Measurements from ENCODE around the gene TRABD2B.

The TRABD2B gene

DNA sequence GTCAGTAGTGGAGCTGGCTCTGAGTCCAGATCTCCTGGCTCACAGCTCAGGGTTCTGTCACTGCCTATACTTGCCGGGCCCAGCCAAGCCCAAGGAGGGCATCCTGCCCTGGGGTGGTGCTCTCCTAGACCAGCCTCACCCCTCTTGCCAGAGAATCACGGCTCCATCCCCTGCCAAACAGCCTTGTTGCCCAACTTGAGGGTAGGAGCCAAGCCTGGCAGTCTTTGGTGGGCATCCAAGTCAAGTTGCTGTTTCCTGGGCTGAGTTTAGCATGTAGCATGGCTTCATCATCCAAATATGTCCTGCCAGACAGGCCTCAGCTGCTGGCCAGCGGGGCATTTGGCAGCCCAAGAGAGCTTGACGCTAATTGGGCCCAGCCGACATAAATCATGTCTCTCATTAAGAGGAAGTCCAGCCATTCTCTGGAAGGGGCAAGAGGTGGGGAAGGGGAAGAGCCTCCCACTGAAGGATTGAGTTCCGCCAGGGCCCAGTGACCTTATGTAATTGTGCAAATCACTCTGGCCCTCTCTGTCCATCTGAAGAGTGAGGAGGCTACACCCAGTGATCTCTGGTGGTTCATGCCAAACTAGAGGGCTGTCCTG lies 22.6 kb upstream of the TRABD2B start:
- no peak for DNase-seq

DNA sequence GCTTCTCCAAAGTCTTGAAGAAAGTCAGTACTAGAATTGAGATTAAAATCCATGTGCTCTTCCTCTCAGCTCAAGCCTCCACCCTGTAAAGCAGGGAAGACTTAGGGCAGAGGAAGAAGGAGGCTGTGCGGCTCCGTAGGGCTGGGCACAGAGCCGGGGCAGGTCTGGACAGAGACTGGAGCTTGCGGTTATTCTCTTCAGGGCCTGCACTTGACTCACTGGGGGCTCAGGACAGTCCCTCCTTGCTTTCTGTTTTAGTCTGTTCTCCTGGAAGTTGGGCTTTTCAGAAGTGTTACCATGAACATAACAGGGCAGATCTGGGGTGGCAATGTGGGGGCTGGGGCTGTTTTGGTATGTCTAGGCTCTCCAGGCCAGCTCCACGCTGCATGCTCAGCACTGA lies 21.6 kb upstream of the TRABD2B start:
- no peak for DNase-seq

DNA sequence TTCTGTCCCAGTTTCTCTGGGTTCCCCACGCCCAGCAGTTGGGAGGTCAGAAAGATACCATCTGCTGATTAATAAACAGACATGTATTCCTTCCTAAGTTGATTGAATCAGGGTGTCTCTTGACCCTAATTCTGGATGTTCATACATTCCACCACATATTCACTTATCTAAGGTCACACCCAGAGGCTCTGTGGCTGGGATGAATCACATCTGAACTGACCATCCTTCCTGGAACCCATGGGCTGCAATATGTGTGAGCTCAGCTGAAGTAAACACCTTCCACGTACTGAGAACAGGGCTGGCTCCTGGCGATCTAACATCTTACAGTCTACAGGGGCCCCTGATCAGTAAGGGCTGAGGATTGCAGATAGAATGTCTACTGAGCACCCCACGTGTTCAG lies 20.5 kb upstream of the TRABD2B start:
- DNase-seq, result no peak

DNA sequence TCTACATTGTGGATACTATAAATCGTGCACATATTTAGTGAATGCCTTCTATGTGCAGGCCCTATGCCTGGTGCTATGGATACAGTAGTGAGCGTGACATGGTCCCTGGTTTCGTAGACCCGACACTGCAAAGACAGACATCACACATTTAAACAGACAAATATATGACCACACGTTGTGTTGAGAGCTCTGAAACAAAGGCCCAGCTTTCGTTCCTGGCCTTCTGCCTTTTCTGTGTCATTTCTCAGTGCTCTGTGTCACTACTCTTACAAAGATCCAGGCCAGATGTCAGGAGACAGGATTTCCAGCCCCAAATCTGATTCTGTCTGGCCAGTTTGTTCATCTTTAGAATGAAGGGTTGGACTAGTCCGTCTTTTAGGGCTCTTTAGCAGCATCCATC lies 19.3 kb upstream of the TRABD2B start:
- no peak for DNase-seq

DNA sequence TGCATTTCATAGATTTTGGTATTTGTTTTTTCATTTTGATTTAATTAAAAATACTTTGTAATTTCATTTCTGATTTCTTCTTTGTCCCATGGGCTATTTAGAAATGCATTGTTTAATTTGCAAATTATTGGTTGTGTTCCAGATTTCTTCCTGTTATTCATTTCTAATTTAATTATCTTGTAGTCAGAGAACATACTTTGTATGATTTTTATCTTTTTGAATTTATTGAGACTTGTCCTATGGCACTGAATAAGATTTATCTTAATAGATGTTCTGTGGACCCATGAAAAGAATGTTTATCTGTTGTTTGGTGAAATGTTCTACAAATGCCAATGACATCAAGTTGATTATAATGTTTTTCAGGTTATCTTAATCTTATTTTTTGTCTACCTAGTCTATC lies 16.1 kb upstream of the TRABD2B start:
- DNase-seq, result no peak

DNA sequence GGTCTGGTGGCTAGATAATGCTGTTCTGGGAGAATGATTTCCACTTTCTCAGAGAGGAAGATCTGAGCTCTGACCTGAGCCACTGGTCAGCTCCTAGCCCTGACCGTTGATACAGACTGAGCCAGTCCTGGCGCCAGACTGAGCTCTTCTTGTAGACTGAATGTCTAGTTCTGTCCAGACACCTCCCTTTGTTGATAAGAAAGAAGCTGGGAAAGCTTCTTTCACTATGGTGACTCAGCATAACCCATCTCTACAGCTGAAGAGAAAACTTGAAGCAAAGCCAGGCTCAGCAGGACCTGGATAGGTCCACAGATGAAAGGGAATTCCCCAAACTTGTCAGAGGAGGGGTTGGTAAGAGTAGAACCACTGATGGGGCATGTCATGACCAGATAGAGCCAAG lies 9.9 kb upstream of the TRABD2B start:
- DNase-seq, result no peak

DNA sequence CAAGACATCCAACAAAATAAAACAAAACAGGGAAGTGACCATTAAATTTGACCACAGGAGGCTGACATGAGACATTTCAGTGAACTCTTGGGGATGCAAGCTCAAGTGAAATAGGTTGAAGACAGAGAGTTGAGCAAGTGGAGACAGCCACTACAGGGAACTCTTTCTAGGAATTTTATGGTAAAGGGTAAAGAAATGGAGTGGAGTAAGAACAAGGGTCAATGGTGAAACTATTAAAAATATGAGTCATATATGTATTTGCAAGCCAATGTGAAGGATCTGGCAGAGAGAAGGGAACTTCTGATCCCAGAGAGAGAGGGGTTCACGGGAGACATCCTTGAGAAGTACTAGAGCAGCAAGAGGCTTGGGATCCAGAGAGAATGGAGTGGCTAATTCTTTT lies 9.1 kb upstream of the TRABD2B start:
- no peak for DNase-seq

DNA sequence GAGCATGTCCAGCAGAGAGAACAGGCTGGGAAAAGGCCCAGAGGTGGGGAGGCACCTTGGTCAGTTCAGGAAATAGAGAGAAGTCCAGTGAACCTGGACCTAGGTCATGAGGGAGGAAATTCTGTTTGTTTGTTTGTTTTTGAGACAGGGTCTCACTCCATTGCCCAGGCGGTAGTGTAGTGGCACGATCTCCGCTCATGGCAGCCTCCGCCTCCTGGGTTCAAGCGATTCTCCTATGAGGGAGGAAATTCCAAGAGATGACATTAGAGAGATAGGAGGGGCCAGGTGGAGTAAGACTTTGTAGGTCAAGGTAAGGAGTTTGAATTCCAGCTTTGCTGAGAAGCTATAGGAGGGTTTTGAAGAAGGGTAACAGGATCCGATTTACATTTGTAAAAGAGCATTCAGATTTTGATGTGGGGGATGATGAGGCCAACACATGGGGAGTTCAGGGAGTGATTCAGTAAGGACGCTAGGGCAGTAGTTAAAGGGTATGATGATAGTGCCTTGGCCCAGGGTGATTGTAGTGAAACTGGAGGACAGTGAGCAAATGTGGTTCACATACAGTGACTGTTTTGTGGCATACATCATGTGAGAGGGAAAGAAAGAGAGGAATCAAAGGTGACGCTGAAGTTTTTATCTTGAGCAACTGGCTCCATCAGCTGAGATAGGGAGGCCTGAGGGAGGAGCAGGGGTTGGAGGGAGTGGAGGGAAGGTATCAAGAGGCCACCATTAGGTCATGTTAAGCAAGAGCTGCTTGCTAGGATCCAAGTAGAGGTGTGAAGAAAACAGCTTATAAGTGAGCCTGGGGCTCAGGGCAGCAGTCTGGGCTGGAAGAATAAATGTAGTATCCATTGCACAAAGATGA lies 8.3 kb upstream of the TRABD2B start:
- DNase-seq, result no peak

DNA sequence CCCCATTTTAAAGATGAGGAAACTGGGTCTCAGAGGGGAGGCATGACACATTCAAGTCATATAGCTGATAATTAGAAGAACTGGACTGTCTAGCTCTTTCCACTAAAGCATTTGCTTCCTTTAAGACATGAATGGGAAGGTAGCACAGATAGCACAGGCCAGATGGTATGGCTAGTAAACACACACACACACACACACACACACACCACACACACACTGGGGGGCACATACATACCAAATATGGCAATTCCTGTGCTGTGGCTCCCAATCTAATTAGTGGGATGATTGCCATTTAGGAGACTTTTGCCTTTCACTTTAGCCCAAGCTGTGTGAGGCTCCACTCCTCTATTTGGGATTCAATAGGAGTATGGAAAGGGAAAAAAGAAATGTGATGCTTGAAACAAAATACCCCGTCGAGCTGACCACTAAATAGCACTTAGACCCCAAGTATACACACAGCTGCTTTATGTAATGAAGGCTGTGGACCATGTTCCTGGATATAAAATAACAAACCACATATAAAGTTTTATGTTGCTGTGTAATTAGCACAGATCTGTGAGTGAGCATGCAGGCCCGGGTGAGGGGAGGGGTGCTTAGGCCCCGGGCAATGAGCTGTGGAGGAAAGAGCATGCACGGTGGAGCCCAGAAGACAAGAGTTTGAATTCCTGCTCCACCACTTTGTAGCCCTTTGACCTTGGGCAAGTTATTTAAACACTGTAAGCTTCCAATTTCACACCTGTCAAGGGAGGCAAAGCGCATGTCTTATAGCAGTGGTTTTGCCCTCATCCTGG lies 6.8 kb upstream of the TRABD2B start:
- peak; percentile 83 for DNase-seq

DNA sequence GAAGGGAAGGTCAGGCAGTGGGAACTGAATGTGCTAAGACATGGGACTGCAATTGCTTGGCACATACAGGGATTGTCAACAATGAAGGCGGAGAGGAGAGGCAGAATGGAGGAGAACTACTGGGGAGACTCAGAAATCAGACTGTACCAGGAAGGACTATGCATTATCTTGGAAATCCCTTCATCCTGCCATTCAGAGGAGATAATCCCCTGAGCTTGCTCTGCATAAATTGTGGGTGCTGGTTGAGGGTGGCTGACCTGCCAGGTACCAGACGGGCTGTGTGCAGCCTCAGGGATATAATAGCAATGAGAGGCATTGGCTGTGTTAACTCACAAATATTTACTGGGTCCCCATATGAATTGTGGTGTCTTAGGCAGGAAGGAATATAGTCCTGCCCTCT lies 5.0 kb upstream of the TRABD2B start:
- DNase-seq, result no peak

DNA sequence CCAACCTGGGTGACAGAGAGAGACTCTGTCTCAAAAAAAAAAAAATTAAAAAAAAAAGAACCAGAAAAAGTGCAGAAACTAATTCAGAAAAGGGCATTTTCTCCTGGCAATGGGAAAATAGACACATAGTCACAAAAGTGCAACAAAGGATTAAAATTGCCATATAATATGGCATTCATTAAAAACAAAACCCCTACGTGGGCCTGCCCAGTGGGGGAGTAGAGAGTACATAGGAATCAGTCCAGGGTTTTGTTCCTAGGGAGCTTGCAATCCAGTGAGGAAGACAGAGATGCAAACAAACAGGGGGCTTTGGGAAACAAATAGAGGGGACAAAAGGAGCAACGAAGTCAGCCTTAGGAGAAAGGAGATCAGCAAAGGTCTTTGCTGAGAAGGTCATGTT lies 4.5 kb upstream of the TRABD2B start:
- DNase-seq, result no peak

DNA sequence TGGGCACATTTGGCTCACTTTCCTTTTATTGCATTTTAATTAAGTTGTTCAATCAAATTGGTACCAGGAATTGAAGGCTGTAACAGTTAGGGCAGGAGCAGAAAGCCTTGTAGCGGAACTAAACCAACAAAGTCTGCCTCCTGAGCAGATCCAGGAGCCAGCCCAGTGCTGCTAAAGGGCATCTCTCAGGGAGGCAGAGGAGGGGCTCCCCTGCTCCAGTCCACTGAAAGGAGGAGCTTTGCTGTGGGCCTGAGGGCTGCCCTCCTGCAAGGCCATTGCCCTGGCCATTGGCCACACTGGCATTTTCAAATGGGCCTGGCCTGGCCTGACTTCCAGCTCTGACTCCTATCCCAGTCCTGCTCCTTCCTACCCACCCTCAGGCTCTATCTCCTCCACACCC lies 3.7 kb upstream of the TRABD2B start:
- no peak for DNase-seq

DNA sequence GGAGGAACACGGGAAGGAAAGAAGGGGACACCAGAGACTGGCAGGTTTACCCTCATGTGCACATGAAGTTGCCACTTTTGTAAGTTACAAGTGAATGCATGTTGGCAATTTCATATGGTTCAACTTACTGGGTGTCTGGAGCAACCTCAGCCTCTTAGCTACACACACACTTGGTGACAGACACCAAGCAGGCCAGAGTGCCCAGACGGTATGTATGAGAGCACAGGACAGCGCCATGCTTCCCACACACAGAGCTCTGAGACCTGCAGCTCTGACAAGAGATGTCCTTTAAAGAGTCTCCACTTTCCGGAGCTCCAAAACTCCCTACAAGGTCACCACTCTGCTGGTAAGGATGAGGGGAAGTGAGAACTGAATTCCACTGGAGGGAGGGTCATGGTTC lies 1.9 kb upstream of the TRABD2B start:
- no peak for DNase-seq

DNA sequence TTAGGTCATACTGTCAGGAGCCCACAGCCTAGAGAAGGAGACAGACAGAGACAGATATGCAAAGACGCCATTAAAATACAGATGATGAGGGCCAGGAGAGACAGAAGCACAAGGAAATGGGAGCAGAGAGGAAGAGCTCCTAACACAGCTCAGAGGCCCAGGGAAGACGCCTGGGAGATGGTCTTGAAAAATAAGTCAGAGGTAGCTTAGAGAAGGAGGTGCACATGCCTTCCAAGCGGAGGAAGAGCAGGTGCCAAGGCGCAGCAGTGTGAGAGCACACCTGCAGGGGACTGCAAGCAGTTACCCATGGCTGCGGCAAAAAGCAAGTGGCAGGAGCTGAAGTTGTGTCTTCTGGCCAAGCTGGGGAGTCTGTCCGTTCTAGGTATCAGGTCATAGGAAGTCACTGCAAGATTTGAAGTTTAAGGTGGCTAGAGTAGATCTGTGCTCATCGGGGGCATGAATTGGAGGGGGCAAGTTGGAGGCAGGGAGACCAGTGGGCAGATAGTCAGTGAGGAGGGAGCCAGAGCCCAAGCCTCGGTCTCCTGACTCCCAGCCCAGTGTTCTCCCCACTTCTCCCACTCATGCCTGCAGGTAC lies 1.3 kb upstream of the TRABD2B start:
- no peak for DNase-seq

DNA sequence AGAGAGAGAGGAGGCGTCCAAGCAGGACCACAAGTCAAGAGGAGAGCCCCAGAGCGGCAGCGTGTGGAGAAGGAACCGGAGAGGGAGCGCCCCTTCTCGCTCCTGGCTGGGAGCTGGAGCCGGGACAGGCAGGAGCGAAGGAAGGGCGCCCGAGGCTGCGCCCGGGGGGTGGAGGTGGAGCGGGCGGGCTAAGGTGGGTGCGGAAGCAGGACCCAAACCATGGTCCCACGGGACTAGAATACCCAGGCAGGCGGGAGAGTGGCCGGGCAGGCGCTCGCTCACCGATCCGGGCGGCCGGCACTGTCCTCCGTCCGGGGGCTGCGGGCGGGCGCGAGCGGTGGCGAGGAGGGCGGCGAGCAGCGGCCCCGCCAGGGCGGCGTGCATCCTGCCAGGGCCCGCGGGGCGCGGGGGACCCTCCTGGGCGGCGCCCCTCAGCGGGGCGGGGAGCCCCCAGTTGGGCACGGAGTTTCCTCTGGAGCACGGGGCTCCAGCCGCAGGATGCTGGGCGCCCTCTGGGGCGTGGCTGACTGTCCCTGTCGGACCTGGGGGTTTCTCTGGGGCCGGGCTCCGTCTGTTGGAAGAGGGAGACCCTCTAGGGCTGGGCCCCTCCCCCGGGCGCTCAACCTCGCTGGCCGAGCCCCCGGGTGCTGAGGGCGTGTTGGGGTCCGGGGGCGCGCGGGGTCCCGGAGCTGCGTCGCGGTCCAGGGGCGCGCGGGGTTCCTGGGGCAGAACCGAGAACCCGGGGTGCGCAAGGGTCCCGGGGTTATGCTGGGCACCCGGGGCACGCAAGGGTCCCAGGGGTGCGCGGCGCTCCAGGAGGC lies 569 bp downstream of the TRABD2B start:
- no peak for DNase-seq

DNA sequence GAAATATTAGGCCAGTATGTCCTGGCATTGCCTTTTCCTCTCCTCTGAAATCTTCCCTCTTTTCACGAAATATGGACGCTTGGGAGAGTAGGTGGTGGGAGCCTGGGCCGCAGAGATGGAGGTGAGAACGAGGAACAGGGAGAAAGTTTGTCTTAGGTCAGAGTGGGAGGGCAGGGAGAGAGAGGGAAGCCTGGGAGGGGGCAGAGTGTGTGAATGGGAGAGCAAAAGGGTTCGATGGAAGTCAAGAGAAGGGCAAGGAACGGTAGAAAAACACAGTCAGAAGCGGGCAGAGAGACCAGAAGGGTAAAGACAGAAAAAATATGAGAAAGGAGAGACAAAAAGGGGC lies 1.2 kb downstream of the TRABD2B start:
- DNase-seq, result no peak

DNA sequence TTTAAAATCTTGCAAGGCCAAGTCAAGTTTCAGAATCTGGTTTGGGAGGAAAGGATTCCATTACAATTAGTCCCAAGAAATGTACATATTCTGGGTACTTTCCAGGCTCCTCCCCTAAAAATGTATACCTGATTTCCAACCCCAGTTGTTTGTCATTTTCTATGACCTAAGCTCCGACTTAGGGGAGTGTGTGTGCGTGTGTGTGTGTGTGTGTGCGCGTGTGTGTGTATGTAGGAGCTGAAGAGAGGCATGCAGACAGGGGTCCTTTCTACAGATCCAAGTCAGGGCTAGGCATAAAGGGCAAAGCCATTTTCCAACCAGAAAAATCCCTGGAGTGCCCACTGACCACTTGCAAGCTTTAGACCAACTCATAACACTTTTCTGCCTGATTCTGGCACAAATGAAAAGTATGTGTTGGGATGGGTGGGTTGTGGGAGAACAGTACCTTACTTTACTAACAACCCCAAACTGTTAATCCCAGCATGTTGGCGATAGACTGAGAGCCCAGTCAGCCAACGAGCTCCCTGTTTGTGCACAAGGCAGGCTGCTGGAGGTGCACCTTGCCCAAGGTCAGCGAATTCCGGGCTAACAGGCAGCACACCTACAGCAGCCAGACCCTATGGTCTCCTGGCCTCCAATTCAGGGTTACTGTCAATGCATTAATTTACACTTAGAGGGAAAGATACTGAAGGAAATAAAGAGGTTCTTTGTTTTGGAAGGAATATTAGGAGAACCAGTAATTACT lies 1.7 kb downstream of the TRABD2B start:
- DNase-seq, result no peak

DNA sequence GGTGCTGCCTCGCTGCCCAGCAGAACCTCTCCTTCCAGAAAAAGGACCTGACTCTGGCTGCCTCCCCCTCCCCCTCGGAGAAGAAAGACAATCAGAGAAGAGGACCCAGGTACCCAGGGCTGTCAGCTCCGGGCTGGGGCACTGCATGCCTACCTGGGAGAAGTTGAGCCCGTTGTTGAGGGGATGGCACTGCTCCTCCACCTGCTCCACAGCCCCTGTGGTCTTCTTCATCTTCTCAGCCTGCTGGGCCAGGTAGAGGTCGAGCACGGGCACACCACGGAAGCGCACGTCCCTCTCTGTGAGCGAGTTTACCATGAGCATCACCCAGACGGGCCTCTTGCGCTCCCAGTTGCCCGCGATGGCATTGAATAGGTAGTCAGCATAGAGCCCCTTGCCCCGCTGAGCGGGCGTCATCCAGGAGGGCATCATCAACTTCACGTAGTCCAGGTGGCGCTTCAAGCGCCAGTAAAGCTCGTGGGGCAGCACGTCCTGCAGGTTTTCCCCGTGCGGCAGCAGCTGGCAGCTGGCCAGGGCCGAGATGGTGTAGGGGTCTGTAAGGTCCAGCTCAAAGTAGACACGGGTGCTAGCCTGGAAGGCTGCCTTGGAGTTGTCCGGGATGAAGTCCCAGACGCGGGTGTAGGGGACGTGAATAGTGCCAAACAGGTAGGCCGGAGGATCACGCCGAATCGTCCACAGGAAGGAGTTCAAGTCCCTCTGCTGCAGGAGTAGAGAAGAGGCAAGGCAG lies 3.1 kb downstream of the TRABD2B start:
- no peak for DNase-seq

DNA sequence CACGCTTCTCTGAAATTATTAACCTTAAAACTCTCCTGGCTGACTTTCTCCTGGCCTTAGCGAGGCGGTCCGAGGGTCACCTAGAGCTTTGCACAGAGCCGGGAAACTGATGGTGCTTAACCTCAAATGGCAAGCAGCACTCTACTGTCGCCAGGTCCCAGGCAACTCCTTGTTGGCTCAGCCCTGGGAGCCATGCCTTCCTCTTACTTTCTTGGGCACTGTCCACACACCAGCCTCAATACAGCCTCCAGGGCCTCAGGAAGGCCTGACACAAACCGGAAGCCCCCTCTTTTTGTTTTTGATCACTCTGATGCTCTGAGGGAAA lies 3.8 kb downstream of the TRABD2B start:
- DNase-seq, result no peak

DNA sequence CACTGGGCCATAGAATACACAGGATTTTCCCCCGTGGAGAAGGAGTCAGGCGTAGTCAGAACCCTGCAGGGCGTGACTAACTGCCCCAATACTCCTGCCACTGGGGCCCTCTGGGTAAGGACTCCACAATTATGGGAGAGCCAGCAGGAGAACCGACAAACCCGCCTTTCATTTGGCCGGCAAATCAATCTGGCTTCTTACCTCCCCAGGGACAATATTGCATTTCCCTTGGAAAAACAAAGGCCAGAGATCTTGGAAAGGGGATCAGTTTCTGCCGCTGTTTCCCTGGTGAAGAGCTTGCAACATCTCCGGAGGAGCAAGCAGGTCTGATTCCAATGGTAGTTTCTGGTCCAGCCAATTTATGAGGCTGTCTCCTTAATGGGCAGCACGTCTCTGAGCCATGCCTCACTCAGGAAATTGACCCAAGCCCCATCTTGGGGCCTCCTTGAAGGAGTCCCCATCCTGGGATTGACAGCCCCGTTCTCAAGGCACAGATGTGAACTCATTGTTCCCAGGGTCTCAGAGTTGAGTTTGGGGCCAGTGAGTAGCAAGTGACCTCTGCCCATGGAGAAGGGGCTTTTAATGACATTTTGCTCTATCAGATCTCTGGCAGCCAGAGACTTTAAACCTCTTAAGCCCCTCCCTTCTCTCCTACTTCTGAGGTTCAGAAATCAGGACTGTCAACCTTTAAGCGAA lies 4.3 kb downstream of the TRABD2B start:
- no peak for DNase-seq

DNA sequence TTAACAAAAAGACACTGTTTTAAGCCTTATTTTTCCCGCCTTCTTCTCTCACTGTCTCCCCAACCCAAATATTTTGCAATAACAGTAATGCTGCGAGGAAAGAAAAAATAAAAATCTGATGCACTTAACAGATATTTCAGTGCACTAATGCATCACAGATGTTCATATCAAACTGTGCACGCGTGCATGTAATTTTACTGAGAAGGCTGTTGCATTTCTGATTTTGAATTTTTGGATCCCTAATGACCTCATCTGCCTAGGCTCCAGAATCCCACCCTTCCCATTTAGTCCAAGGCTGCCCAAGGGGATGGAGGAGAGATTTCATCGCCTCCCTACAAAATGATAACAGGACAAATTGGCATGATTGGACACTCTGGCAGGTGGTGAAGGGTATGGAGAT lies 5.5 kb downstream of the TRABD2B start:
- DNase-seq, result no peak
